HG03469 (cell line): ENCODE results near the gene GRIK5.
"Not testable (repeated sequence)": the region's sequence is repeated elsewhere in the genome, so short reads cannot be mapped to it uniquely, and the experiment has no call there.

Source experiments
- ATAC-seq: cut with Tn5 transposase; IDR thresholded peaks from one replicate; pipeline ENCODE4 v1.9.1; 2021; ENCODE audit warnings: mild to moderate bottlenecking, moderate library complexity, moderate number of reproducible peaks; ENCODE audit not compliant: unreplicated experiment

GRIK5 gene

DNA sequence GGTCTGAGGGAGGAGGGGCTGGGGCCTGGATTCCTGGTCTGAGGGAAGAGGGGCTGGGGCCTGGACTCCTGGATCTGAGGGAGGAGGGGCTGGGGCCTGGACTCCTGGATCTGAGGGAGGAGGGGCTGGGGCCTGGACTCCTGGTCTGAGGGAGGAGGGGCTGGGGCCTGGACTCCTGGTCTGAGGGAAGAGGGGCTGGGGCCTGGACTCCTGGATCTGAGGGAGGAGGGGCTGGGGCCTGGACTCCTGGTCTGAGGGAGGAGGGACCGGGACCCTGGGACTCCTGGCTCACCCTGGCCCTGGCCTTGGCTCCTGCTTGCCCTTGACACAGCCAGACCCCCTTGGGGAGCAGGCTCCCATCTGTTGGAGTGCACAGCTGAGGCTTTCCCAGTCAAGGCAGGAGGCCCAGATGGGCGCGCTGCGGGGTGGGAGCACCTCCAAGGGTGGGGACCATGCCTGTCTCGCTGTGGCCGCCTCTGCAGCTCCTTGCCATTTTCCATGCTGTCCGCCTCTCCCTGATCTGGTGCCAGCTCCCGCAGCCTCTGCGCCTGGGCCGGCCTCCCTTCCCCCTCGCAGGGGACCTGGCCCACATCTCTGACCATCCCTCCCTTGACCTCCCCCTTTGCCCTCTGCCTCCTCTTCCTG lies 78.0 kb downstream of the GRIK5 start:
- not testable (repeated sequence) for ATAC-seq

DNA sequence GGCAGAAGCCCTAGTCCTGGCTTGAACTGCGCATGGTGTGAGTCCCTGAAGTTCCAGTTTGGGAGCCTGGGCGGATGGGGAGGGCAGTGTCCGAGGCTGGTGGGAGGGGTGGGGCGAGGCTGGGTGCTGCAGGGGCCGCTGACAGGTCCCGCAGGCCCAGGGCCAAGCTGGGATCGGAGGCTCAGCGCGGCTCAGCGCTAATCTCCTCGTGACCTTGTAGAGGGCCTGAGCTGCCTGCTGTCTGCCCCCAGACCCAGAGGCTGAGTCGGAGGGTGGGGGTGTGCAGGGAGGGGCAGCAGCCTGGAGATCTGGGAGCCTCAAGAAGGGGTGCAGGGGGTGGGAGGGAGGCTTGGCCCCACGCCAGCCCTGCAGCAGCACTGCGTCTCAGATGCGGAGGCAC lies 79.0 kb downstream of the GRIK5 start:
- no peak for ATAC-seq

DNA sequence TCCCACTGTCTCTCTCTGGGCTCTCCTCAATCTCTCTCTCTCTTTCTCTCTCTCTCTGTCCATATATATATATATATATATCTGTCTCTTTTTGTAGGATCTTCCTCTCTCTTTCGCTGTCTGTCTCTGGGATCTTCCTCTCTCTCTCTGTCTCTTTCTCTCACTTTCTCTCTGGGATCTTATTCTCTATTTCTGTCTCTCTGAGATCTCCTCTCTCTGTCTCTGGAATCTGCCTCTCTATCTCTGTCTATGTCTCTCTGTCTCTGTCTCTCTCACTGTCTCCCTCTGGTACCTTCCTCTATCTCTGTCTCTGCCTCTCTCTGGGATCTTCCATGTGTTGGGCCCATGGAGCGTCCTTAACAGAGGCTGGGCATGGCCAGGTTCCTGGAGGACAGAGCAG lies 79.4 kb downstream of the GRIK5 start:
- no peak for ATAC-seq

GRCh38 chr19:41990028-41990427 lies 80.0 kb downstream of the GRIK5 start:
- no peak for ATAC-seq

DNA sequence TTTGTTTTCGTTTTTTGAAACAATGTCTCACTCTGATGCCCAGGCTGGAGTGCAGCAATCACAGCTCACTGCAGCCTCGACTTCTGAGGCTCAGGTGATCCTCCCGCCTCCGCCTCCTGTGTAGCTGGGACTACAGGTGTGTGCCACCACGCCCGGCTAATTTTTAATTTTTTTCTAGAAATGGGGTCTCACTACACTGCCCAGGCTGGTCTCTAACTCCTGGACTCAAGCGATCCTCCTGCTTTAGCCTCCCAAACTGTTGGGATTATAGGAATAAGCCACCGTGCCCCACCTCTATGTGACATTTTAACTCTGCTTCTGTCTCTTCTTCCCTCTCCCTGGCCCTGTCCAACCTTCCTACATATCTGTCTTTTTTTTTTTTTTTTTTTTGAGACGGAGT lies 81.1 kb downstream of the GRIK5 start:
- ATAC-seq = no peak

DNA sequence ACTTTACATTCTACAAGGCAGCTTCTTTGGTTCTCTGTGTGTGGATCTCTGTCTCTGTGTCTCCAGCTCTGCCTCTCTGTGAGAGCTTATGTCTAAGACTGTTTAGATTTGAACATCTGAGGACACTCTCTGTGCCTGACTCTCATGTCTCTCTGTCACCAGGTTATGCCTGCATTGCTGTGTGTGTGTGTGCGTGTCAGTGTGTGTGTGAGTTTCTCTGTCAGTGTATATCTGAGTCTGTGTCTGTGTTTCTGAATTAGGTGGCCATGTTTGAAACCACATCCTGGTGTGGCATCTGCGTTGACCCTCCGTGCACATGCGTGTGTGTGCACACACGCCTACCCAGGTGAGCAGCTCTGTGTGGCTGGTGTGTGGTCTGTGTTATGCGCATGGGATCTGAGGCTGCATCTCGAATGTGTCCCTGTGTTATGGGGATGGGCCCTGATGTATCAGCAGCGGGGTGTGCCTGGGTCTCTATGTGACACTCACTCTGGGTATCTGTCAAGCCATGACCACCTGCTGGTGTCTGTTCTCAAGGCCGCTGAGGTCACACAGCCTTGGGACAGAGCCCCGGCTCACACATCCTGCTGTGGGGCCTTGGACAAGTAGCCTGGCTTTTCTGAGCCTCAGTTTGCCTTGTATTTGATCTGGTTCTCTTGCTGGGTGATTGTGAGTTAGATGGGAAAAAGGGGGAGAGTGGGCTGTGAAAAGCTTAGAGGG lies 82.7 kb downstream of the GRIK5 start:
- no peak for ATAC-seq

DNA sequence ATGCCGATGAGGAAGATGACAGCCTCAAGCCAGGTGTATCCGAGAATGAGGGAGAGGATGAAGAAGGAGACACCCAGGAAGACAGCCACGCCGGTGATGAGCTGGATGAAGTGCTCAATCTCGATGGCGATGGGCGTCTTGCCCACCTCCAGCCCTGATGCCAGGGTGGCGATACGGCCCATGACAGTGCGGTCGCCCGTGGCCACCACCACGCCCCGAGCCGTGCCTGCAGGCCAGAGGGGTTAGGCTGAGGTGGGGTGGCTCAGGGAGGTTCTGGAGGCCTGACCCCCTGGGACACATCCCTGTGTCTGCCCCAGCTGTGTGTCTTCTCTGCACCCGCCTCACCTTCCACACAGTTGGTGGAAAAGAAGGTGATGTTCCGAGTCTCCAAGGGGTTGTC lies 85.0 kb downstream of the GRIK5 start:
- no peak for ATAC-seq

DNA sequence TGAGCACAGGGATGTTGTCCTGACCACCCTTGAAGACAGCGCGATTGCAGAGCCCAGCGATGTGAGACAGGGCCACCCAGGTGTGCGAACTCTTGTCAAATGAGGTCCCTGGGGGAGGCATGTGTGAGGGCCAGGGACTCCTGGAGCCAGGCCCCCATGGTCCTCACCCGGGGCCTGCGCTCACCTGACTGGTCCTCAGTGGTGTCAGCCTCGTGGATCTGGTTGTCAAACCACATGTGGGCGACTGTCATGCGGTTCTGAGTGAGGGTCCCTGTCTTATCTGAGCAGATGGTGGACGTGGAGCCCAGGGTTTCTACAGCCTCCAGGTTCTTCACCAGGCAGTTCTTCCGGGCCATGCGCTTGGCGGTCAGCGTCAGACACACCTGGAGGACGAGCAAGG lies 88.3 kb downstream of the GRIK5 start:
- no peak for ATAC-seq

DNA sequence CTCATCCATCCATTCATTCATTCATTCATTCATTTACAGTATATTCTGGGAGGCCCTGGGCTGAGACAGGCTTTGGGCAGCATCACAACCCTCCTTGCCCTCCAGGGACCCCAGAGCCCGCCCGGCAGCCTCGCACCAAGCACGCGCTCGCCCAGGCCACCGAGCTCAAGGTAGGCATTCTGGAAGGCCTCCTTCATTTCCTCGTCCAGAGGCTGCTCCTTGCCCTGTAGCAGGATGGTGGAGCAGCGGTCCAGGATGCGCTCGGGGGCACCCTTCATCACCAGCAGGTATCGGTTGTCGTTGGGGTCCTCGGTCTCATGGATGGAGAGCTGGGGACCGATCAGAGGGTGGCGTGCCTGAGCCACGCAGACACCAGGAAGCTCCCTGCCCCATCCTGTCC lies 91.5 kb downstream of the GRIK5 start:
- no peak for ATAC-seq

- ATAC-seq = no peak
Observed at GRCh38 chr19:41977916-41978315, 92.1 kb downstream of the GRIK5 start.

DNA sequence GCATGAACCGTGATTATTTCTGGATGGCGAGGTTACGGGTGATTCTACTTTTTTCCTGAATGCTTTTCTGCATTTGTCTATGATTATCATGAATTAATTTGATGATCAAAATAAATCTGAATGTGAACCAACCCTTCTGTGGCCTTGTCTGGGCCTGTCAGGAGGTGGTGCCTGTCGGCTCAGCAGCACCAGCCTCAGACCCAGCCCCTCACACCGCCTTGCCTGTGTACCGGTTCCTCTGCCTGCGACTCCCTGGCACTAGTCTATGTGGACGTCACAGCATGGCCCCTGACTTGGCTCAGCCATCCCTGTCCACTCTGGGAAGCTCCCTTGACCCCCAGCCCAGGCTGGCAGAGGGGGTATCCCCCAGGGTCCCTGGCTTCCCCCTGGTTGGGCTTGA lies 95.4 kb downstream of the GRIK5 start:
- ATAC-seq = no peak

- no peak for ATAC-seq
Observed at GRCh38 chr19:41971363-41971762, 98.6 kb downstream of the GRIK5 start.

DNA sequence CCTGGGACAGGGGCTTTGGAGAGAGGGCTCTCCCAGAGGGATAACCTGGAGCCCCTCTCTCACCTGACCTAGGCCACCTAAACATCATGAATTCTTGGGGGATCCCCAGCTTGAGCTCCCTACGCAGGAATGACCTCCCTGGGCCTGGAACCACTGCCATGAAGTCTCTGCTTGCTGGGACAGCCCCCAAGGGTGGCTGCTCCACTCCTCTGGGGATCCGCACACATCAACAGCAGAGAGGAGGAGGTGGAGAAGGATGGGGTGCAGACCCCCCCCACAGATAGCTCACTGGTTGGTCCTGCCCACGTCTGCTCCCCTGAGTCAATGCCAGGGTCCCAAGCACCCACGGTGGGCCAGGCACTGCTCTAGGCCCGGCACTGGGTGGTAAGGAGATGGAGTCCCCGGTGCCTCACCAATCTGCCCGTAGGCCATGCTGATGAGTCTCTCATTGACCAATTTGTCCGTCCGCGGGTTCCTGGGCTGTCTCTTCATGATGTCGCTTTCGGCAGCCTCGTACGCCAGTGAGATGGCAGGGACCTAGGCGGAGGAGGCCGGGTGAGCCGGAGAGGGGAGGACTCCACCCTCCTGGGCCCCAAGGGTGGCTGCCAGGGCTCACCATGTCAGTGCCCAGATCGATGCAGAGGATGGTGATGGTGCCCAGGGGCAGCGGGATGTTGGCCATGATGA lies 100.1 kb downstream of the GRIK5 start:
- no peak for ATAC-seq

GRCh38 chr19:41968751-41969595 lies 101.0 kb downstream of the GRIK5 start:
- ATAC-seq = no peak

DNA sequence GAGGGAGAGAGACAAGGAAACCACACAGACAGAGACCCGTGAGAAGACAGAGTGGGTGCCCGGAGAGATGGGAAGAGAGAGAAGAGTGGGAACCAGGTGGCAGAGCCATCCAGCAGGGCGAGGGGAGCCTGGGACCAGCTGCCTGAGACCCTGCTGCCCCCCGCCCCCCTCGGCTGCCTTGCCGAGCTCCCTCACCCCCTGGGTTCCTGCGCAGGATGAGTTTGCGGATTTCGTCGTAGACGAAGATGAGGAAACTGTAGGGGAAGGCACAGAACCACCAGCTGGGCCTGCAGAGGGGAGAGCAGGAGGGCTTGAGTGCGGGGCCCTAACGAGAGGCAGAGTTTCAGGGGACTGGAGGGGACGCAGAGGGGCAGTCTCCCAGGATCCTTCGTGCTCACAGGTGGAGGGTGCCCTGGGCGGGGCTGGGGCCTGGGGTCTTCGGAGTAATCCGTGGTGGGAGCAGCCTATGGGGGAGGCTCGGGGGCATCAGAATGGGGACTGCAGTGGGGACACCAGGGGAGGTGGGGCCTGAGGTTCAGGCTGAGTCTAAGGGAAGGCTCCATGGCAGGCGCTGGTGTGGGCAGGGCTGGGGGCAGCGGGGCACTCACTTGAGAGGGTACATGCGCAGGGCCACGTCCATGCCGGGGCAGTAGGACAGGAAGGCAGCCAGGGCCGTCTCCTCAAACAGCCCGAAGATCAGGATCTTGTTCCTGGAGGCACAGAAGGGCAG lies 102.8 kb downstream of the GRIK5 start:
- ATAC-seq = no peak

- ATAC-seq = no peak
Observed at GRCh38 chr19:41965106-41965505, 104.9 kb downstream of the GRIK5 start.

DNA sequence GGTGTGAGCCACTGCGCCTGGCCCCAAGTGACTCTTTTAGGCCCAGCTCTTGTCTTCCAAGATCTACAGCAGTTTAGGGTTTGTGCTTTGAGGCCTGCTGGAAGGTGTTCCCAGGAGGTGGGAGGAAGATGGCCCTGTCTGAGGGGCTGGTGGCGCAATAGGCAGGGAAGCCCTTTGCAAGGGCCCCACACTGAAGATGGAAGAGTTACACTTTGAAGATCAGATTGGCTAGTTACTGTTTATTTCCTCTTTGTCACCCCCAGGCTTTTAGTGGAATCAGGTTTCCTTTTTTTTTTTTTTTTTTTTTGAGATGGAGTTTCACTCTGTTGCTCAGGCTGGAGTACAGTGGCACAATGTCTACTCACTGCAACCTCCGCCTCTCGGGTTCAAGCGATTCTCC lies 109.0 kb downstream of the GRIK5 start:
- no peak for ATAC-seq

DNA sequence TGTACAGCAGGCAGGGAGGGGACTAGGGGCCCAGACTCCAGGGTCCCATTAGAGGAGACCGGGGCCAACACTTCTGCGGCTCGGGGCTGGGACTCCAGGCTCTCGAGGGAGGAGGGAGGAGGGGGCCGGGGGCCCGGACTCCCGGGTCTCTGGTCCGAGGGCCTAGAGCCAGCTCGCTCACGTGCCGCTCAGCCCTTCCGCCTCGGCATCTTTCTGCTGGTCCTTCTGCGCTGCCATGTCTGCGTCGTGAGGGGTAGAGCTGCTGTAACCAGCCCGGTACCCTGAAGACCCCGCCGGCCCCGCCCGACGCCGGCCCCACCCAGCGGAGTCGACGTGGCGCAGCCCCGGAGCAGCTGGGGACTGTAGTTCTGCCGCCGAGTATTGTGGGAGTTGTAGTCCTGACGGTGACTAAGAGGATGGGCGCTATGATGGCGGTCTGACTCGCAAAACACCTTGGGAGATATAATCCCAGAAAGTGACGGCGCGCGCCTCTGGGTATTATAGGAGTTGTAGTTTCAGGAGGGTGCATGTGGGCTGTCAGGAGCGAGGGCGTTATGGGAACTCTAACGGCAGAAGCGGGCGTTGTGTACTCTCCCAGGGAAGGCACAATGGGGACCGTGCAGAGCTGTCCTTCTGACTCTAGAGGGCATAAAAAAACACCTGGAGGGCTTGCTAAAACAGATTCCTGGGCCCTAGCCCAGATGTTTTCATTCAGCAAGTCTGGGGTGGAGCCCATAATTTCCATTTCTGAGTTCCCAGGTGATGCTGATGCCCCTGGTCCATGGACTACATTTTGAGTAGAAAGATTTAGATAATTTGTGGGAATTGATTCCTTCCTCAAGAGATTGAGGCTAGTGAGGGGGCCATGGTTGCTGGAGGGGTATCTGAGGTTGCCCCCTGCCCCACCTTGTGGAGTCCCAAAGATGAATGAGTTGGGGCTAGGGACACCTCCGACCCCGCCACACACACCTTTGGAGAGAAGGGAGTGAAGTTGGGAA lies 110.7 kb downstream of the GRIK5 start, which contains the start of gene RABAC1:
Gene RABAC1, minus strand, starts transcription at position 266 of the 998 bp plus-strand sequence. Its CDS starts 29 bp downstream, at position 237.
- peak; percentile 60 for ATAC-seq

DNA sequence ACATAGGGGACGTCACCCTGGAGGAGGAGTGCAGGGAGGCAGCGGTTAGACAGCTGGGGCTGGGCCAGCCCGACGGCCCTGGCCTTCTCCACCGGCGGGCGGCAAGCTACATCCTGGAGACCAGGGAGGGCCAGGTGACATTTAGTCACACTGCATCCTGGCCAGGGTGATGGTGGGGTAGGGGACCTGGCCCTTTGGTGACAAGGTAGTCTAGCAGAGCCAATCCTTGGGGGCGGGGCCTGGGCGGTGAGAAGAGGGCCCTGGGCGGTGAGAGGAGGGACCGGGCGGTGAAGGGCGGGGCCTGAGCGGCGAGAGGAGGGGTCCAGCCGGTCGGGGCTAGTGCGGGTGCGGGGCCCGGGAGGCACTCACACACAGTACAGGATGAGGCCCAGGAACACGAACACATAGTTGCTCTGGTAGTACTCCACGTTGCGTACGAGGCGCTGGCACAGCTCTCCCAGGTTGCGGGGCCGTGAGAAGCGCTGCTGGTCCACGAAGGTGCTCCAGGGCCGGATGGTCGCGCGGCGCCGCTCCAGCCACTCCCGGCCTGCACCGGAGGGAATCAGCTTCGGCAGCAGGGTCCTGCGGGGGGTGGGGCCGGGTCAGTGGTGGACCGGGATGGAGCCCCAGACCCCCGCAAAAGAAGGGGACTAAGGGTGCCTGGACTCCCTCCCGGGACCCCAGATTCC lies 111.5 kb downstream of the GRIK5 start:
- ATAC-seq = no peak
